H9 (cell line): ENCODE data around the gene SPSB2. TPM values are rescaled to one million over a fixed set of nuclear protein-coding genes. Genes with fewer than 3 reads are reported as not detected.
A peak's percentile ranks its signal among the peaks of the same experiment; 100 is the strongest.

ENCODE experiments used
- DNase-seq: peaks from one replicate; pipeline ENCODE4 v3.0.0-alpha.2; 2017
- H2AFZ ChIP-seq: one replicate; pipeline ENCODE4 v1.6.1; 2013; ENCODE audit warnings: mild to moderate bottlenecking, low read length, control low read depth, moderate library complexity
- H2AK5ac ChIP-seq: 2 replicates; pipeline ENCODE4 v1.6.1; 2013; ENCODE audit warnings: low read length, control low read depth, mixed read lengths; ENCODE audit not compliant: insufficient read length
- H2BK120ac ChIP-seq: one replicate; pipeline ENCODE4 v1.6.1; 2013; ENCODE audit warnings: low read depth, mild to moderate bottlenecking, low read length, control low read depth, inconsistent platforms; ENCODE audit not compliant: poor library complexity, severe bottlenecking
- H2BK12ac ChIP-seq: 2 replicates; pipeline ENCODE4 v1.6.1; 2013; ENCODE audit warnings: low read length, control low read depth, mixed read lengths, low read depth; ENCODE audit not compliant: insufficient read length
- H2BK15ac ChIP-seq: 2 replicates; pipeline ENCODE4 v1.6.1; 2013; ENCODE audit warnings: low read depth, low read length, control low read depth
- H2BK20ac ChIP-seq: one replicate; pipeline ENCODE4 v1.6.1; 2013; ENCODE audit warnings: low read depth, mild to moderate bottlenecking, low read length, control low read depth, inconsistent platforms; ENCODE audit not compliant: poor library complexity, severe bottlenecking
- H2BK5ac ChIP-seq: 2 replicates; pipeline ENCODE4 v1.6.1; 2013; ENCODE audit warnings: low read length, control low read depth, mixed read lengths; ENCODE audit not compliant: insufficient read length
- H3K14ac ChIP-seq: 2 replicates; pipeline ENCODE4 v1.6.1; 2013; ENCODE audit warnings: low read length, control low read depth; ENCODE audit not compliant: insufficient read depth
- H3K18ac ChIP-seq: 2 replicates; pipeline ENCODE4 v1.6.1; 2013; ENCODE audit warnings: low read depth, mild to moderate bottlenecking, mixed read lengths, low read length, control low read depth; ENCODE audit not compliant: insufficient read length
- H3K23ac ChIP-seq: 2 replicates; pipeline ENCODE4 v1.6.1; 2013; ENCODE audit warnings: low read length, control low read depth, mixed read lengths, low read depth; ENCODE audit not compliant: insufficient read length
- H3K23me2 ChIP-seq: 2 replicates; pipeline ENCODE4 v1.6.1; 2013; ENCODE audit warnings: low read depth, mild to moderate bottlenecking, mixed read lengths, low read length, control low read depth; ENCODE audit not compliant: insufficient read length, poor library complexity, severe bottlenecking
- H3K27ac ChIP-seq: 2 replicates; pipeline ENCODE4 v1.5.1; 2013; ENCODE audit warnings: low read length, control low read depth, mixed read lengths, low read depth; ENCODE audit not compliant: insufficient read length
- H3K27me3 ChIP-seq: 2 replicates; pipeline ENCODE4 v1.6.1; 2013; ENCODE audit warnings: low read length, control low read depth, inconsistent platforms; ENCODE audit not compliant: insufficient read depth
- H3K4ac ChIP-seq: 2 replicates; pipeline ENCODE4 v1.6.1; 2013; ENCODE audit warnings: low read depth, mild to moderate bottlenecking, control low read depth, inconsistent platforms, low read length, moderate library complexity
- H3K4me1 ChIP-seq: 2 replicates; pipeline ENCODE4 v1.6.1; 2013; ENCODE audit warnings: low read length, control low read depth, inconsistent platforms; ENCODE audit not compliant: insufficient read depth
- H3K4me2 ChIP-seq: 2 replicates; pipeline ENCODE4 v1.6.1; 2013; ENCODE audit warnings: low read length, control low read depth, mixed read lengths; ENCODE audit not compliant: insufficient read length, insufficient read depth
- H3K56ac ChIP-seq: 2 replicates; pipeline ENCODE4 v1.6.1; 2013; ENCODE audit warnings: low read depth, mild to moderate bottlenecking, mixed read lengths, low read length, control low read depth; ENCODE audit not compliant: insufficient read length
- H3K79me1 ChIP-seq: 2 replicates; pipeline ENCODE4 v1.6.1; 2013; ENCODE audit warnings: low read depth, mild to moderate bottlenecking, moderate library complexity, low read length, control low read depth, inconsistent platforms; ENCODE audit not compliant: insufficient read depth, poor library complexity, severe bottlenecking
- H3K79me2 ChIP-seq: 2 replicates; pipeline ENCODE4 v1.6.1; 2013; ENCODE audit warnings: low read length, control low read depth, inconsistent platforms; ENCODE audit not compliant: insufficient read depth
- H3K9ac ChIP-seq: 2 replicates; pipeline ENCODE4 v1.6.1; 2013; ENCODE audit warnings: low read length, control low read depth, mixed read lengths; ENCODE audit not compliant: insufficient read length; ENCODE audit errors: extremely low read depth
- H3K9me3 ChIP-seq: one replicate; pipeline ENCODE4 v1.6.1; 2013; ENCODE audit warnings: low read depth, low read length, inconsistent platforms; ENCODE audit not compliant: control insufficient read depth
- H3T11ph ChIP-seq: one replicate; pipeline ENCODE4 v1.6.1; 2013; ENCODE audit warnings: mild to moderate bottlenecking, low read length, control low read depth, inconsistent platforms
- H4K20me1 ChIP-seq: one replicate; pipeline ENCODE4 v1.6.1; 2013; ENCODE audit not compliant: control insufficient read depth, insufficient read length, insufficient read depth
- H4K5ac ChIP-seq: 2 replicates; pipeline ENCODE4 v1.6.1; 2013; ENCODE audit warnings: low read depth, mild to moderate bottlenecking, mixed read lengths, low read length, control low read depth; ENCODE audit not compliant: insufficient read length
- H4K8ac ChIP-seq: replicated peaks from 2 replicates; pipeline ENCODE4 v1.6.1; 2013; ENCODE audit warnings: low read length, control low read depth, mixed read lengths, low read depth; ENCODE audit not compliant: insufficient read length
- H4K91ac ChIP-seq: 2 replicates; pipeline ENCODE4 v1.6.1; 2013; ENCODE audit warnings: low read depth, mild to moderate bottlenecking, moderate library complexity, mixed read lengths, low read length, control low read depth; ENCODE audit not compliant: insufficient read length
- H3K27ac Mint-ChIP-seq, 3 experiments: 2 replicates in 2 of 3; 3 replicates in 1 of 3; pipeline ENCODE4 v1.8.0; 2020 to 2021; ENCODE audit warnings: mixed read lengths in 3 of 3, mild to moderate bottlenecking in 1 of 3, moderate library complexity in 1 of 3
- H3K27me3 Mint-ChIP-seq: 2 replicates; pipeline ENCODE4 v1.8.0; 2021; ENCODE audit warnings: low read depth, mild to moderate bottlenecking, moderate library complexity, mixed read lengths
- H3K36me3 Mint-ChIP-seq, 3 experiments: 2 replicates in 2 of 3; 3 replicates in 1 of 3; pipeline ENCODE4 v1.8.0; 2020 to 2021; ENCODE audit warnings: low read depth in 3 of 3, mixed read lengths in 3 of 3; ENCODE audit not compliant: insufficient read depth in 1 of 3
- H3K4me1 Mint-ChIP-seq, 2 experiments: 2 replicates each; pipeline ENCODE4 v1.8.0; 2020; ENCODE audit warnings: mixed read lengths in 2 of 2
- H3K4me3 Mint-ChIP-seq, 2 experiments: 2 replicates in 1 of 2; 3 replicates in 1 of 2; pipeline ENCODE4 v1.8.0; 2020 to 2021; ENCODE audit warnings: mild to moderate bottlenecking in 2 of 2, mixed read lengths in 2 of 2, moderate library complexity in 1 of 2
- H3K9me3 Mint-ChIP-seq, 2 experiments: 2 replicates in 1 of 2; 3 replicates in 1 of 2; pipeline ENCODE4 v1.8.0; 2020; ENCODE audit warnings: mild to moderate bottlenecking in 2 of 2, mixed read lengths in 2 of 2, moderate library complexity in 1 of 2
- CTCF ChIP-seq: fragments of 200-600 bp; sonication (generic); conservative IDR thresholded peaks from 3 replicates; pipeline ENCODE4 v1.8.0; 2021; ENCODE audit warnings: antibody characterized with exemption, mild to moderate bottlenecking
- WGBS: extraction: QIAGEN DNeasy Blood & Tissue Kit; methylation state at CpG from one replicate; pipeline ENCODE4 v1.1.7; 2013; ENCODE audit warnings: missing lambda C conversion rate, low lambda C conversion rate, mixed read lengths; ENCODE audit not compliant: insufficient read length; ENCODE audit errors: extremely low coverage; 5-methylcytosine and 5-hydroxymethylcytosine counted together
- total RNA-seq: library from RNA; stranded (reverse); gene quantifications from 2 replicates; pipeline ENCODE4 v1.2.1, GENCODE V29; 2021

Gene SPSB2
- total RNA-seq, 1 experiment from 2014 or later = 13.7 TPM

- Histone ChIP-seq H4K8ac (no peak within 1 kb of the TSS), H2BK12ac (no peak within 1 kb of the TSS), H2BK5ac (no peak within 1 kb of the TSS), H3K23me2 (no peaks in the 10 kb centered on the region), H3K4ac (no peak within 1 kb of the TSS), H2BK15ac (no peak within 1 kb of the TSS), H3K79me2 (no peaks in the 10 kb centered on the region), H3K27me3 (no peaks in the 10 kb centered on the region), H2BK120ac (no peak within 1 kb of the TSS), H3K4me2 (no peak within 1 kb of the TSS), H3K27ac (no peak within 1 kb of the TSS), H3K9ac (no peak within 1 kb of the TSS), H4K5ac (no peak within 1 kb of the TSS), H2AFZ (no peak within 1 kb of the TSS), H3K18ac (no peak within 1 kb of the TSS), H3K4me1 (no peaks in the 10 kb centered on the region), H4K91ac (no peak within 1 kb of the TSS), H3K9me3 (no peaks in the 10 kb centered on the region), H3K23ac (no peak within 1 kb of the TSS), H3K14ac (no peak within 1 kb of the TSS), H3K56ac (no peak within 1 kb of the TSS), H3T11ph (no peak within 1 kb of the TSS), H4K20me1 (no peaks in the 10 kb centered on the region), H2BK20ac (no peak within 1 kb of the TSS), H2AK5ac (no peak within 1 kb of the TSS), H3K79me1 (no peaks in the 10 kb centered on the region)
- no peak for TF ChIP-seq CTCF
- peaks cover 29 to 73% (median 70%) of the 10 kb centered on the region in 3 experiments for H3K36me3 Mint-ChIP-seq
- no peak for DNase-seq
- H3K4me1 Mint-ChIP-seq = peaks cover 4 to 21% of the 10 kb centered on the region in 2 experiments; a peak in 3 of 4 replicates
- H3K9me3 Mint-ChIP-seq = no peaks in the 10 kb centered on the region; a peak in 1 of 5 replicates
- no CpG with 5 or more reads among the region's 24 CpGs for WGBS
- H3K4me3 Mint-ChIP-seq = no peak within 1 kb of the TSS
- H3K27ac Mint-ChIP-seq = peak within 1 kb of the TSS in 2 of 3 experiments; percentile 39 to 67; a peak in 3 of 7 replicates
- H3K27me3 Mint-ChIP-seq = no peaks in the 10 kb centered on the region
These were observed 32.2 kb downstream of the SPSB2 start, which contains the start of gene GNB3 for GRCh38 chr12:6840761-6841515. Gene GNB3 (plus strand): TSS chr12:6840925. CDS start chr12:6841288, 363 bp downstream.
